GM12878 (cell line): ENCODE measurements around the gene RFWD3. TPM values are rescaled to one million over a fixed set of nuclear protein-coding genes. Genes with fewer than 3 reads are reported as not detected.

Experiments
- ATAC-seq: fragments of 200-7000 bp; cut with Tn5 transposase; 3 replicates; pipeline ENCODE4 v1.9.1; 2020; ENCODE audit warnings: mild to moderate bottlenecking, moderate library complexity
- BruUV-seq: library from RNA; stranded (reverse); fragments of 400-500 nt; replicated peaks from 2 replicates; lab custom pipeline; 2021; lab: Mats Ljungman, UMichigan
- CTCF ChIA-PET: fragments of 300-600 bp; sonication (Branson Sonifier 250); formaldehyde crosslinking; extraction: SDS; loops from one replicate; lab custom pipeline; 2021; ENCODE audit warnings: inconsistent platforms; lab: Yijun Ruan, JAX
- POLR2A ChIA-PET: fragments of 350-600 bp; formaldehyde crosslinking; extraction: SDS; loops from one replicate; lab custom pipeline; 2021; ENCODE audit warnings: inconsistent platforms; lab: Charles Lee
- RAD21 ChIA-PET: fragments of 300-600 bp; sonication (Branson Sonifier 250); formaldehyde crosslinking; loops from one replicate; lab custom pipeline; 2023; ENCODE audit warnings: antibody characterized with exemption; ENCODE audit not compliant: unreplicated experiment; lab: Charles Lee
- SMC1A ChIA-PET: fragments of 300-600 bp; sonication (Branson Sonifier 250); formaldehyde crosslinking; loops from one replicate; lab custom pipeline; 2023; ENCODE audit not compliant: unreplicated experiment, uncharacterized antibody; lab: Charles Lee
- DNase-seq: peaks from one replicate; pipeline ENCODE4 v3.0.0-alpha.2; 2011; ENCODE audit warnings: low read depth, low spot score
- FAIRE-seq: peaks from 3 replicates; lab custom pipeline; 2011; peaks lifted over from hg19 to GRCh38; lab: Jason Lieb, UNC
- H2AFZ ChIP-seq: 2 replicates; pipeline ENCODE4 v1.6.0; 2011; ENCODE audit warnings: low read depth, low read length, control low read depth; ENCODE audit not compliant: control insufficient read depth
- H3K27ac ChIP-seq: 2 replicates; pipeline ENCODE4 v1.5.1; 2011; ENCODE audit warnings: control low read depth; ENCODE audit not compliant: control insufficient read depth, insufficient read depth
- H3K27me3 ChIP-seq, 2 experiments: replicated peaks in 1 of 2; 2 replicates each; pipeline versions ENCODE4 v1.6.0 to v1.6.1; 2011; ENCODE audit warnings: low read length in 1 of 2; ENCODE audit not compliant: control insufficient read depth in 2 of 2, insufficient read depth in 2 of 2
- H3K36me3 ChIP-seq, 2 experiments: 2 replicates each; pipeline ENCODE4 v1.5.1; 2011; ENCODE audit warnings: low read length in 1 of 2; ENCODE audit not compliant: control insufficient read depth in 2 of 2, insufficient read depth in 2 of 2
- H3K4me1 ChIP-seq: 2 replicates; pipeline ENCODE4 v1.6.1; 2011; ENCODE audit warnings: mild to moderate bottlenecking, low read length, moderate library complexity, mixed read lengths; ENCODE audit not compliant: control insufficient read depth, insufficient read depth
- H3K4me2 ChIP-seq: 2 replicates; pipeline ENCODE4 v1.6.0; 2011; ENCODE audit warnings: control low read depth; ENCODE audit not compliant: control insufficient read depth, insufficient read depth
- H3K4me3 ChIP-seq: fragments of 200-600 bp; sonication (generic); 2 replicates; pipeline ENCODE4 v1.5.1; 2016
- H3K79me2 ChIP-seq: 2 replicates; pipeline ENCODE4 v1.6.0; 2011; ENCODE audit warnings: low read length; ENCODE audit not compliant: control insufficient read depth, insufficient read depth
- H3K9ac ChIP-seq: 2 replicates; pipeline ENCODE4 v1.8.0; 2011; ENCODE audit warnings: low read length, control low read depth, mixed read lengths; ENCODE audit not compliant: control insufficient read depth, insufficient read depth
- H3K9me3 ChIP-seq: replicated peaks from 3 replicates; pipeline ENCODE4 v1.5.1; 2011; ENCODE audit warnings: mild to moderate bottlenecking, low read length; ENCODE audit not compliant: control insufficient read depth, insufficient read depth
- H4K20me1 ChIP-seq: 2 replicates; pipeline ENCODE4 v1.6.0; 2011; ENCODE audit not compliant: control insufficient read depth, insufficient read depth
- IKZF1 ChIP-seq: fragments of 450-650 bp; conservative IDR thresholded peaks from 2 replicates; pipeline ENCODE4 v1.6.1; 2017; ENCODE audit warnings: antibody characterized with exemption, mild to moderate bottlenecking
- JUNB ChIP-seq: IDR thresholded peaks from 2 replicates; pipeline ENCODE4 v1.6.1; 2016; ENCODE audit warnings: antibody characterized with exemption, mild to moderate bottlenecking
- NBN ChIP-seq: fragments of 450-650 bp; IDR thresholded peaks from 2 replicates; pipeline ENCODE4 v1.6.1; 2016
- ZNF622 ChIP-seq: fragments of 450-650 bp; IDR thresholded peaks from 2 replicates; pipeline ENCODE4 v1.6.1; 2017; ENCODE audit warnings: mild to moderate bottlenecking, inconsistent platforms
- WGBS: methylation state at CpG from one replicate; pipeline ENCODE4 v1.1.6; 2016; ENCODE audit warnings: low lambda C conversion rate; ENCODE audit not compliant: insufficient replicate concordance, insufficient coverage; ENCODE audit errors: missing lambda C conversion rate; 5-methylcytosine and 5-hydroxymethylcytosine counted together
- in situ Hi-C: fragments of 300-500 bp; cut with MboI; formaldehyde crosslinking; loops from 9 replicates; pipeline ENCODE4 v1.14.3; 2018; ENCODE audit warnings: mixed read lengths
- intact Hi-C: fragments of 100-400 bp; cut with micrococcal nuclease; formaldehyde crosslinking; loops from one replicate; pipeline ENCODE4 v1.14.2; 2022; ENCODE audit not compliant: unreplicated experiment
- polyA plus RNA-seq, 11 experiments: library from polyadenylated mRNA; depleted of rRNA in 4 of 11; unstranded in 6 of 11; stranded (reverse) in 5 of 11; fragments of >200 nt; fragmentation: Nextera tagmentation in 4 of 11; fragmentation: Illumina TruSeq in 1 of 11; extraction: Ambion mirVana in 4 of 11; extraction: Trizol in 1 of 11; gene quantifications; 1 replicate in 1 of 11; 2 replicates in 10 of 11; pipeline versions ENCODE4 v1.2.1 to v1.2.3, GENCODE V29; 2011 to 2016; ENCODE audit warnings: inconsistent platforms in 2 of 11, missing spikeins in 2 of 11, low read depth in 1 of 11
- total RNA-seq, 4 experiments: library from RNA; depleted of rRNA in 3 of 4; stranded (reverse); fragments of >200 nt in 3 of 4; fragmentation: Illumina TruSeq in 1 of 4; extraction: Trizol in 1 of 4; gene quantifications; 2 replicates each; pipeline versions ENCODE4 v1.2.1 to v1.2.3, GENCODE V29; 2013 to 2021
- TF ChIP-seq, protein P1 (sequence below): IDR thresholded peaks from 2 replicates; pipeline ENCODE4 v1.6.1; 2012; ENCODE audit warnings: low read length, inconsistent platforms
- TF ChIP-seq, protein P2 (sequence below): IDR thresholded peaks from 2 replicates; pipeline ENCODE4 v1.6.1; 2011; ENCODE audit warnings: borderline replicate concordance, low read depth, mild to moderate bottlenecking, moderate library complexity, mixed read lengths, low read length; ENCODE audit not compliant: insufficient read depth; ENCODE audit errors: extremely low read length
- TF ChIP-seq, protein P3 (sequence below): IDR thresholded peaks from 2 replicates; pipeline ENCODE4 v1.6.1; 2012; ENCODE audit warnings: improper control_type of control experiment, low read depth, low read length; ENCODE audit not compliant: insufficient replicate concordance
- TF ChIP-seq, protein P4 (sequence below): fragments of 450-650 bp; IDR thresholded peaks from 2 replicates; pipeline ENCODE4 v1.6.1; 2016; ENCODE audit warnings: mild to moderate bottlenecking

Gene RFWD3
- total and polyA plus RNA-seq, 10 of the 15 experiments (the other 5 are each of a cell fraction or from before 2014, with no cell fraction given): 10.7 to 78.5 (median 51.2) TPM

DNA sequence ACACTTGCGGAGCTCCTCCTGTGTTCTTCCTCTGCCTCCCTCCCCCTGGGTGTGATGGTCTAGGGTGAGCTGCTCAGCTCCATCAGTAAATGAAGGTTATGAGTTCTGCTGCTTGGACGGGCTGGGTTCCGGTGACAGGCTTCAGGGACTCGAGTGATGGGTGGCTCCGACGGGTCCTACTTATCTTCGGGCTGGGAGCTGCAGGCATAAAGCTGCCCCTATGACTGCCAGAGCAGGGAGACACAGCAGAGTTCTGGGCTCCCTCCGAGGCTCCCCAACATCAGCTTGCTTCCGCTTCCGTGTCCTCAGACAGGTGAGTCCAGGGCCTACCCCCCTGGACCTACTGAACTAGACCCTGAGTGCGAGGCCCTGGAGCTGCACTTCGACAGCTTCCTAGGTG lies 45.3 kb upstream of the RFWD3 start (continued):
- TF ChIP-seq, protein P1, sequence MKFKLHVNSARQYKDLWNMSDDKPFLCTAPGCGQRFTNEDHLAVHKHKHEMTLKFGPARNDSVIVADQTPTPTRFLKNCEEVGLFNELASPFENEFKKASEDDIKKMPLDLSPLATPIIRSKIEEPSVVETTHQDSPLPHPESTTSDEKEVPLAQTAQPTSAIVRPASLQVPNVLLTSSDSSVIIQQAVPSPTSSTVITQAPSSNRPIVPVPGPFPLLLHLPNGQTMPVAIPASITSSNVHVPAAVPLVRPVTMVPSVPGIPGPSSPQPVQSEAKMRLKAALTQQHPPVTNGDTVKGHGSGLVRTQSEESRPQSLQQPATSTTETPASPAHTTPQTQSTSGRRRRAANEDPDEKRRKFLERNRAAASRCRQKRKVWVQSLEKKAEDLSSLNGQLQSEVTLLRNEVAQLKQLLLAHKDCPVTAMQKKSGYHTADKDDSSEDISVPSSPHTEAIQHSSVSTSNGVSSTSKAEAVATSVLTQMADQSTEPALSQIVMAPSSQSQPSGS: no peak
- TF ChIP-seq ZNF622: no peak
- TF ChIP-seq, protein P2, sequence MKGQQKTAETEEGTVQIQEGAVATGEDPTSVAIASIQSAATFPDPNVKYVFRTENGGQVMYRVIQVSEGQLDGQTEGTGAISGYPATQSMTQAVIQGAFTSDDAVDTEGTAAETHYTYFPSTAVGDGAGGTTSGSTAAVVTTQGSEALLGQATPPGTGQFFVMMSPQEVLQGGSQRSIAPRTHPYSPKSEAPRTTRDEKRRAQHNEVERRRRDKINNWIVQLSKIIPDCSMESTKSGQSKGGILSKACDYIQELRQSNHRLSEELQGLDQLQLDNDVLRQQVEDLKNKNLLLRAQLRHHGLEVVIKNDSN: no peak

DNA sequence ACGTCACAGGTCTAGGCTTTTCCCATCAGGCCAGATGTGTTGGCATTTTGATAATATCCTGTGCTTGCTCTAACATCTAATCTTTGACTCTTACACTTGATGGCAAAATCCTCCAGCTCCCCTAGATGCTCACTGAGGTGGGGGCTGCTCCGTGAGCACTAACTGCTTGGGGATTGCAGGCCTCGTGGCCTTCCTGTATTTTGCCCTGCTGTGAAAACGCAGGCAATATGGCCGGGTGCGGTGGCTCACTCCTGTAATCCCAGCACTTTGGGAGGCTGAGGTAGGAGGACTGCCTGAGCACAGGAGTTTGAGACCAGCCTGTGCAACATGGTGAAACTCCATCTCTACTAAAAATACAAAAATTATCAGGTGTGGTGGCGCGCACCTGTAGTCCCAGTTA lies 43.7 kb upstream of the RFWD3 start:
- no peaks in the 10 kb centered on the region for H4K20me1 ChIP-seq
- DNase-seq (no peak), ATAC-seq (no peak), FAIRE-seq (no peak)
- H2AFZ ChIP-seq: no peak overlapping the region
- no peak overlapping the region for H3K4me3 ChIP-seq
- H3K36me3 ChIP-seq: no peaks in the 10 kb centered on the region
- in situ Hi-C loops: no loop called here
- no peak overlapping the region for H3K9ac ChIP-seq
- CTCF ChIA-PET: interaction anchor here (0.6 to 10.6 kb wide), 14 partner anchors 9 to 401 kb away, joined by 3 to 190 read pairs (median 4); partner anchors contain the start of gene MLKL
- intact Hi-C loops: no loop called here
- H3K27me3 ChIP-seq: no peaks in the 10 kb centered on the region
- H3K4me2 ChIP-seq: no peak overlapping the region
- no peak overlapping the region for H3K27ac ChIP-seq
- H3K79me2 ChIP-seq: no peaks in the 10 kb centered on the region
- H3K4me1 ChIP-seq: no peaks in the 10 kb centered on the region
- TF ChIP-seq NBN (no peak), JUNB (no peak), IKZF1 (no peak)
- TF ChIP-seq, protein P3, sequence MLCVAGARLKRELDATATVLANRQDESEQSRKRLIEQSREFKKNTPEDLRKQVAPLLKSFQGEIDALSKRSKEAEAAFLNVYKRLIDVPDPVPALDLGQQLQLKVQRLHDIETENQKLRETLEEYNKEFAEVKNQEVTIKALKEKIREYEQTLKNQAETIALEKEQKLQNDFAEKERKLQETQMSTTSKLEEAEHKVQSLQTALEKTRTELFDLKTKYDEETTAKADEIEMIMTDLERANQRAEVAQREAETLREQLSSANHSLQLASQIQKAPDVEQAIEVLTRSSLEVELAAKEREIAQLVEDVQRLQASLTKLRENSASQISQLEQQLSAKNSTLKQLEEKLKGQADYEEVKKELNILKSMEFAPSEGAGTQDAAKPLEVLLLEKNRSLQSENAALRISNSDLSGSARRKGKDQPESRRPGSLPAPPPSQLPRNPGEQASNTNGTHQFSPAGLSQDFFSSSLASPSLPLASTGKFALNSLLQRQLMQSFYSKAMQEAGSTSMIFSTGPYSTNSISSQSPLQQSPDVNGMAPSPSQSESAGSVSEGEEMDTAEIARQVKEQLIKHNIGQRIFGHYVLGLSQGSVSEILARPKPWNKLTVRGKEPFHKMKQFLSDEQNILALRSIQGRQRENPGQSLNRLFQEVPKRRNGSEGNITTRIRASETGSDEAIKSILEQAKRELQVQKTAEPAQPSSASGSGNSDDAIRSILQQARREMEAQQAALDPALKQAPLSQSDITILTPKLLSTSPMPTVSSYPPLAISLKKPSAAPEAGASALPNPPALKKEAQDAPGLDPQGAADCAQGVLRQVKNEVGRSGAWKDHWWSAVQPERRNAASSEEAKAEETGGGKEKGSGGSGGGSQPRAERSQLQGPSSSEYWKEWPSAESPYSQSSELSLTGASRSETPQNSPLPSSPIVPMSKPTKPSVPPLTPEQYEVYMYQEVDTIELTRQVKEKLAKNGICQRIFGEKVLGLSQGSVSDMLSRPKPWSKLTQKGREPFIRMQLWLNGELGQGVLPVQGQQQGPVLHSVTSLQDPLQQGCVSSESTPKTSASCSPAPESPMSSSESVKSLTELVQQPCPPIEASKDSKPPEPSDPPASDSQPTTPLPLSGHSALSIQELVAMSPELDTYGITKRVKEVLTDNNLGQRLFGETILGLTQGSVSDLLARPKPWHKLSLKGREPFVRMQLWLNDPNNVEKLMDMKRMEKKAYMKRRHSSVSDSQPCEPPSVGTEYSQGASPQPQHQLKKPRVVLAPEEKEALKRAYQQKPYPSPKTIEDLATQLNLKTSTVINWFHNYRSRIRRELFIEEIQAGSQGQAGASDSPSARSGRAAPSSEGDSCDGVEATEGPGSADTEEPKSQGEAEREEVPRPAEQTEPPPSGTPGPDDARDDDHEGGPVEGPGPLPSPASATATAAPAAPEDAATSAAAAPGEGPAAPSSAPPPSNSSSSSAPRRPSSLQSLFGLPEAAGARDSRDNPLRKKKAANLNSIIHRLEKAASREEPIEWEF: no peak
- TF ChIP-seq, protein P4, sequence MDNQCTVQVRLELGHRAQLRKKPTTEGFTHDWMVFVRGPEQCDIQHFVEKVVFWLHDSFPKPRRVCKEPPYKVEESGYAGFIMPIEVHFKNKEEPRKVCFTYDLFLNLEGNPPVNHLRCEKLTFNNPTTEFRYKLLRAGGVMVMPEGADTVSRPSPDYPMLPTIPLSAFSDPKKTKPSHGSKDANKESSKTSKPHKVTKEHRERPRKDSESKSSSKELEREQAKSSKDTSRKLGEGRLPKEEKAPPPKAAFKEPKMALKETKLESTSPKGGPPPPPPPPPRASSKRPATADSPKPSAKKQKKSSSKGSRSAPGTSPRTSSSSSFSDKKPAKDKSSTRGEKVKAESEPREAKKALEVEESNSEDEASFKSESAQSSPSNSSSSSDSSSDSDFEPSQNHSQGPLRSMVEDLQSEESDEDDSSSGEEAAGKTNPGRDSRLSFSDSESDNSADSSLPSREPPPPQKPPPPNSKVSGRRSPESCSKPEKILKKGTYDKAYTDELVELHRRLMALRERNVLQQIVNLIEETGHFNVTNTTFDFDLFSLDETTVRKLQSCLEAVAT: no peak
- H3K9me3 ChIP-seq: no peaks in the 10 kb centered on the region
- BruUV-seq: no TSS peak
- RAD21 ChIA-PET: interaction anchor here (0.9 to 5.5 kb wide), 6 partner anchors 9 to 365 kb away, joined by 3 to 62 read pairs (median 4); partner anchors contain the start of gene MLKL
- SMC1A ChIA-PET: interaction anchor here (0.9 to 4.4 kb wide), 6 partner anchors 11 to 401 kb away, joined by 3 to 59 read pairs (median 4); no protein-coding TSS in a partner anchor
- POLR2A ChIA-PET: no interaction called here
- WGBS: 83% methylated on average over 8 of the region's 8 CpGs
